ENCODE data around the gene ZNF37A. TPM values are rescaled to one million over a fixed set of nuclear protein-coding genes. Genes with fewer than 3 reads are reported as not detected.
"Not testable (repeated sequence)": the region's sequence is repeated elsewhere in the genome, so short reads cannot be mapped to it uniquely, and the experiment has no call there.

The ZNF37A gene
- total RNA-seq, 2 experiments from 2014 or later, result 19.0 to 22.3 TPM

- CTCF ChIA-PET, result no interaction called here
- POLR2A ChIA-PET, result no interaction called here
Measured at GRCh38 chr10:38143587-38143986, 49.5 kb downstream of the ZNF37A start.

- ChIA-PET POLR2A (no interaction called here), CTCF (no interaction called here)
Measured at GRCh38 chr10:38146579-38147333, 52.6 kb downstream of the ZNF37A start.

GRCh38 chr10:38147686-38148085 is 53.5 kb downstream of the ZNF37A start:
- CTCF ChIA-PET, result no interaction called here

GRCh38 chr10:38150891-38151463 is 56.8 kb downstream of the ZNF37A start:
- CTCF ChIA-PET, POLR2A ChIA-PET: not testable (repeated sequence)

More at GRCh38 chr10:38147686-38148085, 53.5 kb downstream of the ZNF37A start:
- POLR2A ChIA-PET, result no interaction called here

- ChIA-PET POLR2A (no interaction called here), CTCF (no interaction called here)
Measured at GRCh38 chr10:38156416-38157269, 62.5 kb downstream of the ZNF37A start.

GRCh38 chr10:38157270-38157685 is 63.1 kb downstream of the ZNF37A start:
- ChIA-PET POLR2A (no interaction called here), CTCF (no interaction called here)

- CTCF ChIA-PET, result no interaction called here
Measured at GRCh38 chr10:38159004-38159403, 64.9 kb downstream of the ZNF37A start.

GRCh38 chr10:38163617-38164016 is 69.5 kb downstream of the ZNF37A start:
- CTCF ChIA-PET, result no interaction called here
- POLR2A ChIA-PET, result no interaction called here

More at GRCh38 chr10:38159004-38159403, 64.9 kb downstream of the ZNF37A start:
- POLR2A ChIA-PET, result no interaction called here

- ChIA-PET POLR2A (no interaction called here), CTCF (no interaction called here)
Measured at GRCh38 chr10:38174336-38174735, 80.2 kb downstream of the ZNF37A start.

GRCh38 chr10:38184477-38184876 is 90.3 kb downstream of the ZNF37A start:
- POLR2A ChIA-PET, result no interaction called here
- CTCF ChIA-PET, result no interaction called here

Other genes with a start within 250 kb of the ZNF37A start
- 1 to 10 TPM; 6.5 to 7.7 TPM for gene ZNF248, start 236.7 kb upstream of the ZNF37A start, total RNA-seq
- gene ZNF25, start 117.7 kb upstream of the ZNF37A start, total RNA-seq, result 1 to 10 TPM; 4.9 to 5.3 TPM
- gene ZNF33A, start 83.7 kb upstream of the ZNF37A start, total RNA-seq, result 10 to 100 TPM; 17.6 to 20.5 TPM